Measurements from ENCODE around the gene ZNF639. TPM values are rescaled to one million over a fixed set of nuclear protein-coding genes. Genes with fewer than 3 reads are reported as not detected.

The ZNF639 gene
- total RNA-seq, 1 donor from 2014 or later, result 51.6 TPM

GRCh38 chr3:179363332-179363731 is 40.5 kb downstream of the ZNF639 start:
- no peak for DNase-seq (ENCODE audit: low read depth)
- no peak for FAIRE-seq
- no peak for TF ChIP-seq CTCF (IDR thresholded peaks at IDR 0.05; ENCODE audit: insufficient read depth, low read length, severe bottlenecking)
- H3K27me3 ChIP-seq (ENCODE audit: control insufficient read depth, insufficient read depth, low read length), result no peaks in the 10 kb centered on the region
- H3K36me3 ChIP-seq (ENCODE audit: control insufficient read depth, insufficient read depth, low read length), result peaks cover 4% of the 10 kb centered on the region
- no peak overlapping the region for H3K4me3 ChIP-seq (ENCODE audit: low read depth, low read length)

GRCh38 chr3:179369621-179370020 is 46.8 kb downstream of the ZNF639 start:
- Histone ChIP-seq H3K27me3 (ENCODE audit: control insufficient read depth, insufficient read depth, low read length) (no peaks in the 10 kb centered on the region), H3K4me3 (ENCODE audit: low read depth, low read length) (no peak overlapping the region), H3K36me3 (ENCODE audit: control insufficient read depth, insufficient read depth, low read length) (peaks cover 6% of the 10 kb centered on the region)
- no peak for DNase-seq (ENCODE audit: low read depth)
- no peak for TF ChIP-seq CTCF (IDR thresholded peaks at IDR 0.05; ENCODE audit: insufficient read depth, low read length, severe bottlenecking)
- no peak for FAIRE-seq

GRCh38 chr3:179373938-179374337 is 51.1 kb downstream of the ZNF639 start:
- H3K27me3 ChIP-seq (ENCODE audit: control insufficient read depth, insufficient read depth, low read length), result no peaks in the 10 kb centered on the region
- H3K36me3 ChIP-seq (ENCODE audit: control insufficient read depth, insufficient read depth, low read length), result peaks cover 6% of the 10 kb centered on the region
- DNase-seq (ENCODE audit: low read depth) (no peak), FAIRE-seq (no peak)
- H3K4me3 ChIP-seq (ENCODE audit: low read depth, low read length), result no peak overlapping the region
- no peak for TF ChIP-seq CTCF (IDR thresholded peaks at IDR 0.05; ENCODE audit: insufficient read depth, low read length, severe bottlenecking)

GRCh38 chr3:179375091-179375999 is 52.5 kb downstream of the ZNF639 start:
- no peak for FAIRE-seq
- Histone ChIP-seq H3K36me3 (ENCODE audit: control insufficient read depth, insufficient read depth, low read length) (peaks cover 4% of the 10 kb centered on the region), H3K27me3 (ENCODE audit: control insufficient read depth, insufficient read depth, low read length) (no peaks in the 10 kb centered on the region), H3K4me3 (ENCODE audit: low read depth, low read length) (no peak overlapping the region)
- DNase-seq (ENCODE audit: low read depth), result no peak
- TF ChIP-seq CTCF (IDR thresholded peaks at IDR 0.05; ENCODE audit: insufficient read depth, low read length, severe bottlenecking), result no peak

- DNase-seq (ENCODE audit: low read depth), result no peak
- no peak for TF ChIP-seq CTCF (IDR thresholded peaks at IDR 0.05; ENCODE audit: insufficient read depth, low read length, severe bottlenecking)
- FAIRE-seq, result no peak
- H3K27me3 ChIP-seq (ENCODE audit: control insufficient read depth, insufficient read depth, low read length), result no peaks in the 10 kb centered on the region
- no peak overlapping the region for H3K4me3 ChIP-seq (ENCODE audit: low read depth, low read length)
- H3K36me3 ChIP-seq (ENCODE audit: control insufficient read depth, insufficient read depth, low read length), result peaks cover 3% of the 10 kb centered on the region
These were observed 53.6 kb downstream of the ZNF639 start for GRCh38 chr3:179376474-179376873.

Other genes starting within 250 kb of the ZNF639 start
- 15.9 and 20.3 TPM in 2 replicates for gene PIK3CA, start 174.7 kb upstream of the ZNF639 start, total RNA-seq
- 0.38 and 1.1 TPM in 2 replicates for gene KCNMB3, start 71.9 kb upstream of the ZNF639 start, total RNA-seq
- 47.1 and 68.0 TPM in 2 replicates for gene MFN1, start 24.7 kb downstream of the ZNF639 start, total RNA-seq
- gene GNB4, start 128.4 kb downstream of the ZNF639 start, total RNA-seq, result 10.9 and 15.8 TPM in 2 replicates
- gene ACTL6A, start 239.9 kb downstream of the ZNF639 start, total RNA-seq, result 64.6 and 90.8 TPM in 2 replicates

Data from bronchial epithelial cell (primary cell).